SK-N-SH treated with all-trans-retinoic acid at 6 μM for 48 hours (cell line): Measurements from ENCODE around the gene ANKUB1.

Experiments used
- ATAC-seq: fragments of 200-7000 bp; cut with Tn5 transposase; 3 replicates; pipeline ENCODE4 v1.9.1; 2020; ENCODE audit warnings: mild to moderate bottlenecking, moderate library complexity
- ARNTL ChIP-seq: fragments of 450-650 bp; formaldehyde crosslinking; IDR thresholded peaks from 2 replicates; pipeline ENCODE4 v1.5.0; 2020; ENCODE audit warnings: low read depth, mild to moderate bottlenecking, moderate library complexity, borderline replicate concordance
- BACH2 ChIP-seq: fragments of 250-450 bp; sonication (Bioruptor Pico); IDR thresholded peaks from 2 replicates; pipeline ENCODE4 v1.9.0; 2021; ENCODE audit warnings: mild to moderate bottlenecking, borderline replicate concordance
- CREB5 ChIP-seq: fragments of 250-450 bp; sonication (Bioruptor Pico); IDR thresholded peaks from 2 replicates; pipeline ENCODE4 v1.5.1; 2020; ENCODE audit warnings: low read depth, mild to moderate bottlenecking, moderate library complexity
- CSDC2 ChIP-seq: fragments of 250-450 bp; sonication (Bioruptor Pico); IDR thresholded peaks from 2 replicates; pipeline ENCODE4 v1.5.0; 2020; ENCODE audit warnings: mild to moderate bottlenecking, moderate library complexity
- CSRNP3 ChIP-seq: fragments of 250-450 bp; sonication (Bioruptor Pico); IDR thresholded peaks from 2 replicates; pipeline ENCODE4 v1.5.1; 2021; ENCODE audit warnings: mild to moderate bottlenecking, moderate library complexity
- GLIS3 ChIP-seq: fragments of 250-450 bp; sonication (Bioruptor Pico); IDR thresholded peaks from 2 replicates; pipeline ENCODE4 v1.5.0; 2020; ENCODE audit warnings: mild to moderate bottlenecking, moderate library complexity
- ISL1 ChIP-seq: fragments of 250-450 bp; sonication (Bioruptor Pico); IDR thresholded peaks from 2 replicates; pipeline ENCODE4 v2.1.2; 2022; ENCODE audit warnings: mild to moderate bottlenecking, moderate library complexity
- OSR1 ChIP-seq: fragments of 250-450 bp; sonication (Bioruptor Pico); IDR thresholded peaks from 2 replicates; pipeline ENCODE4 v1.8.0; 2022; ENCODE audit warnings: moderate library complexity, mild to moderate bottlenecking, inconsistent platforms
- PPARA ChIP-seq: fragments of 250-450 bp; sonication (Bioruptor Pico); IDR thresholded peaks from 2 replicates; pipeline ENCODE4 v1.5.0; 2020; ENCODE audit warnings: mild to moderate bottlenecking, borderline replicate concordance
- RARB ChIP-seq: fragments of 250-450 bp; sonication (Bioruptor Pico); IDR thresholded peaks from 2 replicates; pipeline ENCODE4 v1.8.0; 2021; ENCODE audit warnings: mild to moderate bottlenecking, moderate library complexity
- SNAI2 ChIP-seq: fragments of 250-450 bp; sonication (Bioruptor Pico); IDR thresholded peaks from 2 replicates; pipeline ENCODE4 v1.5.0; 2020; ENCODE audit warnings: mild to moderate bottlenecking, moderate library complexity
- TCF4 ChIP-seq: fragments of 250-450 bp; sonication (Bioruptor Pico); IDR thresholded peaks from 2 replicates; pipeline ENCODE4 v1.8.0; 2021; ENCODE audit warnings: mild to moderate bottlenecking, moderate library complexity, borderline replicate concordance
- TOX ChIP-seq: fragments of 250-450 bp; sonication (Bioruptor Pico); IDR thresholded peaks from 2 replicates; pipeline ENCODE4 v1.8.0; 2021; ENCODE audit warnings: mild to moderate bottlenecking, moderate library complexity, borderline replicate concordance
- TSHZ2 ChIP-seq: fragments of 250-450 bp; sonication (Bioruptor Pico); IDR thresholded peaks from 2 replicates; pipeline ENCODE4 v1.5.0; 2020; ENCODE audit warnings: mild to moderate bottlenecking, moderate library complexity
- ZC3H10 ChIP-seq: fragments of 250-450 bp; sonication (Bioruptor Pico); IDR thresholded peaks from 2 replicates; pipeline ENCODE4 v1.5.1; 2021; ENCODE audit warnings: mild to moderate bottlenecking, moderate library complexity
- ZFP3 ChIP-seq: fragments of 250-450 bp; sonication (Bioruptor Pico); IDR thresholded peaks from 2 replicates; pipeline ENCODE4 v1.5.0; 2020; ENCODE audit warnings: mild to moderate bottlenecking, moderate library complexity
- ZFP30 ChIP-seq: fragments of 450-650 bp; formaldehyde crosslinking; IDR thresholded peaks from 2 replicates; pipeline ENCODE4 v1.5.0; 2022; ENCODE audit warnings: mild to moderate bottlenecking, moderate library complexity
- ZNF565 ChIP-seq: fragments of 450-650 bp; formaldehyde crosslinking; conservative IDR thresholded peaks from 2 replicates; pipeline ENCODE4 v1.5.0; 2020; ENCODE audit warnings: low read depth, mild to moderate bottlenecking, moderate library complexity
- ZNF70 ChIP-seq: fragments of 450-650 bp; formaldehyde crosslinking; IDR thresholded peaks from 2 replicates; pipeline ENCODE4 v1.5.0; 2020; ENCODE audit warnings: mild to moderate bottlenecking, moderate library complexity
- ZNF8 ChIP-seq: fragments of 450-650 bp; formaldehyde crosslinking; IDR thresholded peaks from 2 replicates; pipeline ENCODE4 v1.5.0; 2020; ENCODE audit warnings: mild to moderate bottlenecking, moderate library complexity
- TF ChIP-seq, protein P1 (sequence below): fragments of 250-450 bp; sonication (Bioruptor Pico); IDR thresholded peaks from 2 replicates; pipeline ENCODE4 v1.8.0; 2021; ENCODE audit warnings: low read depth, mild to moderate bottlenecking, moderate library complexity, borderline replicate concordance
- TF ChIP-seq, protein P2 (sequence below): fragments of 250-450 bp; sonication (Bioruptor Pico); IDR thresholded peaks from 2 replicates; pipeline ENCODE4 v1.8.0; 2020; ENCODE audit warnings: mild to moderate bottlenecking, moderate library complexity, borderline replicate concordance

The ANKUB1 gene

GRCh38 chr3:149781741-149782140, 10.6 kb downstream of the ANKUB1 start:
- no peak for TF ChIP-seq GLIS3 (CRISPR knock-in tag)
- TF ChIP-seq TSHZ2 (CRISPR knock-in tag), result no peak
- TF ChIP-seq ZNF70 (CRISPR knock-in tag), result no peak
- no peak for TF ChIP-seq CSRNP3 (CRISPR knock-in tag)
- no peak for TF ChIP-seq ISL1 (CRISPR knock-in tag)
- no peak for TF ChIP-seq ARNTL (CRISPR knock-in tag)
- TF ChIP-seq PPARA, result no peak
- TF ChIP-seq RARB, result no peak
- no peak for TF ChIP-seq ZFP30
- TF ChIP-seq ZC3H10, result no peak
- TF ChIP-seq ZNF8 (CRISPR knock-in tag), result no peak
- TF ChIP-seq BACH2 (CRISPR knock-in tag), result no peak
- TF ChIP-seq TOX, result no peak
- TF ChIP-seq ZFP3 (CRISPR knock-in tag), result no peak
- TF ChIP-seq, protein P1, sequence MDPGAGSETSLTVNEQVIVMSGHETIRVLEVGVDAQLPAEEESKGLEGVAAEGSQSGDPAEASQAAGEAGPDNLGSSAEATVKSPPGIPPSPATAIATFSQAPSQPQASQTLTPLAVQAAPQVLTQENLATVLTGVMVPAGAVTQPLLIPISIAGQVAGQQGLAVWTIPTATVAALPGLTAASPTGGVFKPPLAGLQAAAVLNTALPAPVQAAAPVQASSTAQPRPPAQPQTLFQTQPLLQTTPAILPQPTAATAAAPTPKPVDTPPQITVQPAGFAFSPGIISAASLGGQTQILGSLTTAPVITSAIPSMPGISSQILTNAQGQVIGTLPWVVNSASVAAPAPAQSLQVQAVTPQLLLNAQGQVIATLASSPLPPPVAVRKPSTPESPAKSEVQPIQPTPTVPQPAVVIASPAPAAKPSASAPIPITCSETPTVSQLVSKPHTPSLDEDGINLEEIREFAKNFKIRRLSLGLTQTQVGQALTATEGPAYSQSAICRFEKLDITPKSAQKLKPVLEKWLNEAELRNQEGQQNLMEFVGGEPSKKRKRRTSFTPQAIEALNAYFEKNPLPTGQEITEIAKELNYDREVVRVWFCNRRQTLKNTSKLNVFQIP (CRISPR knock-in tag), result no peak
- TF ChIP-seq SNAI2 (CRISPR knock-in tag), result no peak
- TF ChIP-seq OSR1 (CRISPR knock-in tag), result no peak
- TF ChIP-seq CREB5 (CRISPR knock-in tag), result no peak
- no peak for TF ChIP-seq ZNF565 (CRISPR knock-in tag)
- no peak for ATAC-seq

DNA sequence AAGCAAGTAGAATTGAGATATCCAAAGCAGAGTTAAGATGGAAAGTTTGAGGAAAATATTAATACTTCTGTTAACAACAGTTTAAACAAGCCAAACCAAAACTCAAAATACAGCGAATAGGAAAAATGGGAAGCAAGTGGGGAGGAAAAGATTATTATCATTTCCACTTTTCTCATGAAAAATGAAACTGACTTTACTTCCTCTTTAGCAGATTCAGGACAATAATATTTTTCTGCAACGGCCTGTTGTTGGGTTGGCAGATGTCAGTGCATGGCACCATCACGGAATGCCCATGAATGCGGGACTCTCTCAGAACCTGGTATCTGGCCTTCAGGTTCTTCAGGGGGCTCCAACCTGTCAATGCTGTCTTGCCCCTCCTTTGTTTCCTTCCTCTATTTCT, 11.1 kb downstream of the ANKUB1 start:
- no peak for ATAC-seq
- TF ChIP-seq ZNF565 (CRISPR knock-in tag) (no peak), CREB5 (CRISPR knock-in tag) (no peak)

DNA sequence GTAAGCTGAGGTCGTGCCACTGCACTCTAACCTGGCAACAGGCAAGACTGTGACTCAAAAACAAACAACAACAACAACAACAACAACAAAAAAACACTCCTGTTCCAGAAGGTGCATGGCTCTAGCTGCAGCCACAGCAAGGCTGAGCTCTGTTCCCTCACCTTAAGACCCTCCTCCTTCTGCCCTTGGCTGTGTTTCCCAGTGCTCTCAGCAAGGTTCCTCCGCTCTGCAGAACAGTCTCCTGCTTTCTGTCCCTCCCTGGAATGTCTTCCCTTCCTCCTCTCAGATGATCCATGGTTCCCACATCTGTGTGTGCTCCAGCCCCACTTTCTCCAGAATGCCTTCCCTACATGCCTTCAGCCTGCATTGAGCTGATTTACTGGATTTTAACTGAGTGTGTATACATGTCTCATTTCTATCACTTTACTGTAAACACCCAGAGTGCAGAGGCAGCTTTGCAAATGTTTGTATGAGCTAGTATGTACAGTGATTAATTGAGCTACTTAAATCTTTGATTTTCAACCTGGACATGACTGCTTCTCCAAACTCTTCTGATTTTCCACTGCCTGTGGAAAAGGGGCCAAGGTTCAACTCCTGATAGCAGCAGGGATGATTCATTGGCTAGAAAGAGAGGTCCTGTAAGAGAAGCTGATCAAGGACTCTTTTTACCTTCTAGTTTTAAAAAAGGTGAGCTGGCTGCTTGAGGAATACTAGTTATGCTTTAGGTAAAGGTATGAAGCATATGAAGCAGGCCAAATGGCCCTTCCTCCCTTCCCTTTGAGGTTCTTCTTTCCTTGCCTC, 14.7 kb downstream of the ANKUB1 start:
- ATAC-seq, result no peak
- TF ChIP-seq TSHZ2 (CRISPR knock-in tag), result no peak
- TF ChIP-seq, protein P2, sequence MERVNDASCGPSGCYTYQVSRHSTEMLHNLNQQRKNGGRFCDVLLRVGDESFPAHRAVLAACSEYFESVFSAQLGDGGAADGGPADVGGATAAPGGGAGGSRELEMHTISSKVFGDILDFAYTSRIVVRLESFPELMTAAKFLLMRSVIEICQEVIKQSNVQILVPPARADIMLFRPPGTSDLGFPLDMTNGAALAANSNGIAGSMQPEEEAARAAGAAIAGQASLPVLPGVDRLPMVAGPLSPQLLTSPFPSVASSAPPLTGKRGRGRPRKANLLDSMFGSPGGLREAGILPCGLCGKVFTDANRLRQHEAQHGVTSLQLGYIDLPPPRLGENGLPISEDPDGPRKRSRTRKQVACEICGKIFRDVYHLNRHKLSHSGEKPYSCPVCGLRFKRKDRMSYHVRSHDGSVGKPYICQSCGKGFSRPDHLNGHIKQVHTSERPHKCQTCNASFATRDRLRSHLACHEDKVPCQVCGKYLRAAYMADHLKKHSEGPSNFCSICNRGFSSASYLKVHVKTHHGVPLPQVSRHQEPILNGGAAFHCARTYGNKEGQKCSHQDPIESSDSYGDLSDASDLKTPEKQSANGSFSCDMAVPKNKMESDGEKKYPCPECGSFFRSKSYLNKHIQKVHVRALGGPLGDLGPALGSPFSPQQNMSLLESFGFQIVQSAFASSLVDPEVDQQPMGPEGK (CRISPR knock-in tag), result no peak
- no peak for TF ChIP-seq PPARA
- TF ChIP-seq TCF4 (CRISPR knock-in tag), result no peak
- TF ChIP-seq OSR1 (CRISPR knock-in tag), result no peak
- TF ChIP-seq BACH2 (CRISPR knock-in tag), result no peak
- no peak for TF ChIP-seq ZNF70 (CRISPR knock-in tag)
- no peak for TF ChIP-seq RARB
- TF ChIP-seq CSDC2 (CRISPR knock-in tag), result no peak
- TF ChIP-seq, protein P1 (CRISPR knock-in tag), result no peak
